Caco-2 (cell line): ENCODE measurements around the gene DCP2. TPM values are rescaled to one million over a fixed set of nuclear protein-coding genes. Genes with fewer than 3 reads are reported as not detected.

Source experiments
- BruUV-seq: library from RNA; stranded (reverse); fragments of 400-500 nt; replicated peaks from 2 replicates; lab custom pipeline; 2021; lab: Mats Ljungman, UMichigan
- CTCF ChIA-PET: fragments of 300-600 bp; sonication (Branson Sonifier 250); formaldehyde crosslinking; loops from one replicate; lab custom pipeline; 2022; ENCODE audit warnings: antibody characterized with exemption; lab: Charles Lee
- POLR2A ChIA-PET: fragments of 300-600 bp; sonication (Branson Sonifier 250); formaldehyde crosslinking; loops from one replicate; lab custom pipeline; 2022; ENCODE audit warnings: antibody characterized with exemption; lab: Charles Lee
- DNase-seq, 2 experiments: peaks; one replicate each; pipeline versions ENCODE4 v3.0.0 to v3.0.0-alpha.2; 2020 to 2022
- H3K27me3 ChIP-seq: replicated peaks from 2 replicates; pipeline ENCODE4 v1.6.0; 2011; ENCODE audit warnings: low read length; ENCODE audit not compliant: control insufficient read depth, insufficient read depth
- H3K36me3 ChIP-seq: 2 replicates; pipeline ENCODE4 v1.5.1; 2011; ENCODE audit warnings: low read length; ENCODE audit not compliant: control insufficient read depth, insufficient read depth
- H3K4me1 ChIP-seq: fragments of 250-450 bp; sonication (Bioruptor Pico); 2 replicates; pipeline ENCODE4 v1.5.1; 2020; ENCODE audit warnings: mild to moderate bottlenecking
- H3K4me3 ChIP-seq: 2 replicates; pipeline ENCODE4 v1.5.1; 2011; ENCODE audit warnings: low read depth, mild to moderate bottlenecking, control low read depth, low read length
- H3K9me3 ChIP-seq: fragments of 250-450 bp; sonication (Bioruptor Pico); 2 replicates; pipeline ENCODE4 v1.5.1; 2020; ENCODE audit warnings: mild to moderate bottlenecking, moderate library complexity
- H3K27ac Mint-ChIP-seq: one replicate; pipeline ENCODE4 v1.8.0; 2022; ENCODE audit warnings: mixed read lengths; ENCODE audit not compliant: unreplicated experiment
- H3K27me3 Mint-ChIP-seq: one replicate; pipeline ENCODE4 v1.8.0; 2022; ENCODE audit warnings: mixed read lengths; ENCODE audit not compliant: insufficient read depth, unreplicated experiment
- H3K36me3 Mint-ChIP-seq: one replicate; pipeline ENCODE4 v1.8.0; 2022; ENCODE audit warnings: mild to moderate bottlenecking, mixed read lengths; ENCODE audit not compliant: insufficient read depth, unreplicated experiment
- H3K4me1 Mint-ChIP-seq: one replicate; pipeline ENCODE4 v1.8.0; 2022; ENCODE audit warnings: low read depth, mixed read lengths; ENCODE audit not compliant: unreplicated experiment
- H3K4me3 Mint-ChIP-seq: one replicate; pipeline ENCODE4 v1.8.0; 2022; ENCODE audit warnings: mild to moderate bottlenecking, moderate library complexity, mixed read lengths; ENCODE audit not compliant: unreplicated experiment
- H3K9me3 Mint-ChIP-seq: one replicate; pipeline ENCODE4 v1.8.0; 2022; ENCODE audit warnings: mixed read lengths; ENCODE audit not compliant: unreplicated experiment
- intact Hi-C: fragments of 100-400 bp; cut with micrococcal nuclease; formaldehyde crosslinking; loops from one replicate; pipeline ENCODE4 v1.10.0; 2022; ENCODE audit not compliant: unreplicated experiment
- total RNA-seq: library from RNA; stranded (reverse); gene quantifications from 2 replicates; pipeline ENCODE4 v1.2.3, GENCODE V29; 2022
- TF ChIP-seq, protein P1 (sequence below), 2 experiments: fragments of 200-600 bp in 1 of 2; IDR thresholded peaks; 1 replicate in 1 of 2; 2 replicates in 1 of 2; pipeline versions ENCODE4 v1.5.1 to v1.8.0; 2011 to 2022; ENCODE audit warnings: antibody characterized with exemption in 1 of 2, control low read depth in 1 of 2, inconsistent platforms in 1 of 2, low read depth in 1 of 2, low read length in 1 of 2, mild to moderate bottlenecking in 1 of 2, moderate library complexity in 1 of 2; ENCODE audit not compliant: insufficient read depth in 1 of 2, severe bottlenecking in 1 of 2, unreplicated experiment in 1 of 2

DCP2 gene
- total RNA-seq, 1 experiment from 2014 or later, result 149 TPM

DNA sequence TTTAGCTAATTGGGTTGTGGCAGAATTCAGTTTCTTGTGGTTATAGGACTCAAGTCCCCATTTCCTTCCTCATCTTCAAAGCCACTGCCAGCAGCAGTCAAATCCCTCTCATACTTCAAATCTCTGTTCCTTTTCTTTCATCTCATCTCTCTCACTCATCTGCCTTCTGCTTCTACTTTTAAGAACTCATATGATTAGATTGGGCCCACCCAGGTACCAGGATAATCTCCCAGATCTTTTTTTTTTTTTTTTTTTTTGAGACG lies 46.6 kb upstream of the DCP2 start:
- Mint-ChIP-seq H3K4me3 (no peak overlapping the region), H3K4me1 (no peaks in the 10 kb centered on the region), H3K36me3 (no peaks in the 10 kb centered on the region), H3K9me3 (no peaks in the 10 kb centered on the region), H3K27ac (no peak overlapping the region), H3K27me3 (no peaks in the 10 kb centered on the region)
- Histone ChIP-seq H3K27me3 (no peaks in the 10 kb centered on the region), H3K4me3 (no peak overlapping the region), H3K36me3 (no peaks in the 10 kb centered on the region), H3K9me3 (no peaks in the 10 kb centered on the region), H3K4me1 (0 out of 2 replicates have a peak, but pooled peaks cover 4% of the 10 kb centered on the region)
- intact Hi-C loops, result no loop called here
- no TSS peak for BruUV-seq
- DNase-seq, result no peak
- CTCF ChIA-PET, result interaction anchor here (0.7 kb wide), 1 partner anchor 46 kb away, joined by 5 read pairs; no protein-coding TSS in a partner anchor
- POLR2A ChIA-PET, result no interaction called here
- TF ChIP-seq, protein P1, sequence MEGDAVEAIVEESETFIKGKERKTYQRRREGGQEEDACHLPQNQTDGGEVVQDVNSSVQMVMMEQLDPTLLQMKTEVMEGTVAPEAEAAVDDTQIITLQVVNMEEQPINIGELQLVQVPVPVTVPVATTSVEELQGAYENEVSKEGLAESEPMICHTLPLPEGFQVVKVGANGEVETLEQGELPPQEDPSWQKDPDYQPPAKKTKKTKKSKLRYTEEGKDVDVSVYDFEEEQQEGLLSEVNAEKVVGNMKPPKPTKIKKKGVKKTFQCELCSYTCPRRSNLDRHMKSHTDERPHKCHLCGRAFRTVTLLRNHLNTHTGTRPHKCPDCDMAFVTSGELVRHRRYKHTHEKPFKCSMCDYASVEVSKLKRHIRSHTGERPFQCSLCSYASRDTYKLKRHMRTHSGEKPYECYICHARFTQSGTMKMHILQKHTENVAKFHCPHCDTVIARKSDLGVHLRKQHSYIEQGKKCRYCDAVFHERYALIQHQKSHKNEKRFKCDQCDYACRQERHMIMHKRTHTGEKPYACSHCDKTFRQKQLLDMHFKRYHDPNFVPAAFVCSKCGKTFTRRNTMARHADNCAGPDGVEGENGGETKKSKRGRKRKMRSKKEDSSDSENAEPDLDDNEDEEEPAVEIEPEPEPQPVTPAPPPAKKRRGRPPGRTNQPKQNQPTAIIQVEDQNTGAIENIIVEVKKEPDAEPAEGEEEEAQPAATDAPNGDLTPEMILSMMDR (IDR thresholded peaks at IDR 0.05; ENCODE audit: insufficient read depth in 1 of 2, low read depth in 1 of 2, low read length in 1 of 2, severe bottlenecking in 1 of 2, unreplicated experiment in 1 of 2), result no peak

DNA sequence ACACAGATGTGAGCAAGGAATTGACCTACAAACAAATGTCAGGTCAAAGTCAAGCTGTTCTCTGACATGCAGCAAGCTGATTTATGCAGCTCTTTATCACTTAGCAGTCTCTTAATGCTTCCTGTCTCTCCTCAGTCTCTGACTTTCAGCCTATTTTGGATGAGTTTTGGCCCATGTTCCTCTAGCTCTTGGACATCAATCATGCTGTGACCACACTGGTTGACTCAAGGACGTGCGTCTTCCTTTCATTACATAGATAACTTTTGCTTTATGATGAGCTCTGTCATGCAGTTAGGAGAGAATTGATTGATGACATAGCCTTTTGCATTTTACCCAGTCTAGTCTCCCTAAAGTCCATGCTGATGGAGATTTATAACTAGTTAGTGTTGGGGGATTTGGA lies 45.1 kb upstream of the DCP2 start:
- ChIA-PET POLR2A (interaction anchor here (1.1 kb wide), 1 partner anchor 45 kb away, joined by 4 read pairs; the partner anchor contains the start of gene DCP2), CTCF (no interaction called here)
- TF ChIP-seq, protein P1 (IDR thresholded peaks at IDR 0.05; ENCODE audit: insufficient read depth in 1 of 2, low read depth in 1 of 2, low read length in 1 of 2, severe bottlenecking in 1 of 2, unreplicated experiment in 1 of 2), result no peak
- H3K4me1 Mint-ChIP-seq, result no peaks in the 10 kb centered on the region
- 0 out of 2 replicates have a peak, but pooled peaks cover 4% of the 10 kb centered on the region for H3K4me1 ChIP-seq
- no TSS peak for BruUV-seq
- no peaks in the 10 kb centered on the region for H3K9me3 ChIP-seq
- H3K36me3 ChIP-seq, result no peaks in the 10 kb centered on the region
- no peaks in the 10 kb centered on the region for H3K36me3 Mint-ChIP-seq
- no peaks in the 10 kb centered on the region for H3K9me3 Mint-ChIP-seq
- H3K27me3 ChIP-seq, result no peaks in the 10 kb centered on the region
- no peak for DNase-seq
- H3K4me3 Mint-ChIP-seq, result no peak overlapping the region
- intact Hi-C loops, result no loop called here
- no peak overlapping the region for H3K27ac Mint-ChIP-seq
- H3K4me3 ChIP-seq, result no peak overlapping the region
- no peaks in the 10 kb centered on the region for H3K27me3 Mint-ChIP-seq

GRCh38 chr5:112933105-112933504 lies 43.5 kb upstream of the DCP2 start:
- Mint-ChIP-seq H3K4me1 (no peaks in the 10 kb centered on the region), H3K4me3 (no peak overlapping the region), H3K36me3 (no peaks in the 10 kb centered on the region), H3K9me3 (no peaks in the 10 kb centered on the region), H3K27me3 (no peaks in the 10 kb centered on the region), H3K27ac (no peak overlapping the region)
- Histone ChIP-seq H3K4me1 (0 out of 2 replicates have a peak, but pooled peaks cover 4% of the 10 kb centered on the region), H3K4me3 (no peak overlapping the region), H3K9me3 (no peaks in the 10 kb centered on the region), H3K36me3 (no peaks in the 10 kb centered on the region), H3K27me3 (no peaks in the 10 kb centered on the region)
- no TSS peak for BruUV-seq
- no peak for DNase-seq
- intact Hi-C loops, result no loop called here
- CTCF ChIA-PET, result no interaction called here
- TF ChIP-seq, protein P1 (IDR thresholded peaks at IDR 0.05; ENCODE audit: insufficient read depth in 1 of 2, low read depth in 1 of 2, low read length in 1 of 2, severe bottlenecking in 1 of 2, unreplicated experiment in 1 of 2), result no peak
- POLR2A ChIA-PET, result no interaction called here
